Smooth muscle cell (in vitro differentiated cells): ENCODE data around the gene METTL17. TPM values are rescaled to one million over a fixed set of nuclear protein-coding genes. Genes with fewer than 3 reads are reported as not detected.
A peak's percentile ranks its signal among the peaks of the same experiment; 100 is the strongest.
"Not testable (repeated sequence)": the region's sequence is repeated elsewhere in the genome, so short reads cannot be mapped to it uniquely, and the experiment has no call there.

Experiments
- DNase-seq: peaks from one replicate; lab custom pipeline; 2025; ENCODE audit not compliant: unreplicated experiment; lab: John Stamatoyannopoulos, UW
- H2AFZ ChIP-seq: fragments of 200-600 bp; sonication (generic); 2 replicates; pipeline ENCODE4 v1.6.0; 2016; ENCODE audit warnings: antibody characterized with exemption, low read depth, mild to moderate bottlenecking
- H3F3A ChIP-seq: fragments of 200-600 bp; sonication (generic); 2 replicates; pipeline ENCODE4 v1.6.0; 2017; ENCODE audit warnings: antibody characterized with exemption, low read depth
- H3K27ac ChIP-seq: fragments of 200-600 bp; sonication (generic); 2 replicates; pipeline ENCODE4 v1.5.1; 2016; ENCODE audit warnings: low read depth, mild to moderate bottlenecking
- H3K27me3 ChIP-seq: fragments of 200-600 bp; sonication (generic); 2 replicates; pipeline ENCODE4 v1.6.1; 2016; ENCODE audit warnings: low read depth, mild to moderate bottlenecking
- H3K36me3 ChIP-seq: fragments of 200-600 bp; sonication (generic); 2 replicates; pipeline ENCODE4 v1.5.1; 2016; ENCODE audit warnings: low read depth
- H3K4me1 ChIP-seq: fragments of 200-600 bp; sonication (generic); 2 replicates; pipeline ENCODE4 v1.5.1; 2016; ENCODE audit warnings: low read depth
- H3K4me2 ChIP-seq: fragments of 200-600 bp; sonication (generic); 2 replicates; pipeline ENCODE4 v1.6.0; 2016; ENCODE audit warnings: mild to moderate bottlenecking
- H3K4me3 ChIP-seq: fragments of 200-600 bp; sonication (generic); 2 replicates; pipeline ENCODE4 v1.5.1; 2016; ENCODE audit warnings: mild to moderate bottlenecking
- H3K79me2 ChIP-seq: fragments of 200-600 bp; sonication (generic); 2 replicates; pipeline ENCODE4 v1.6.0; 2016; ENCODE audit warnings: low read depth, mild to moderate bottlenecking
- H3K9ac ChIP-seq: fragments of 200-600 bp; sonication (generic); 2 replicates; pipeline ENCODE4 v1.6.0; 2016; ENCODE audit warnings: low read depth
- H3K9me3 ChIP-seq: fragments of 200-600 bp; sonication (generic); replicated peaks from 2 replicates; pipeline ENCODE4 v1.5.1; 2016; ENCODE audit warnings: low read depth
- H4K20me1 ChIP-seq: fragments of 200-600 bp; sonication (generic); 2 replicates; pipeline ENCODE4 v1.6.0; 2016; ENCODE audit warnings: low read depth
- WGBS: methylation state at CpG from one replicate; pipeline ENCODE4 v1.1.7; 2016; ENCODE audit warnings: low lambda C conversion rate; 5-methylcytosine and 5-hydroxymethylcytosine counted together
- polyA plus RNA-seq: library from polyadenylated mRNA; unstranded; fragments of >200 nt; fragmentation: Nextera tagmentation; extraction: Ambion mirVana; gene quantifications from 2 replicates; pipeline ENCODE4 v1.2.1, GENCODE V29; 2016
- total RNA-seq: library from RNA; depleted of rRNA; stranded (reverse); fragments of >200 nt; gene quantifications from 2 replicates; pipeline ENCODE4 v1.2.3, GENCODE V29; 2014
- TF ChIP-seq, protein P1 (sequence below): fragments of 200-600 bp; sonication (generic); IDR thresholded peaks from 2 replicates; pipeline ENCODE4 v1.5.1; 2017; ENCODE audit warnings: borderline replicate concordance, mild to moderate bottlenecking, antibody characterized with exemption; ENCODE audit not compliant: insufficient read depth, poor library complexity, severe bottlenecking

METTL17 gene
- total and polyA plus RNA-seq, 2 experiments from 2014 or later: 46.5 to 96.3 TPM

DNA sequence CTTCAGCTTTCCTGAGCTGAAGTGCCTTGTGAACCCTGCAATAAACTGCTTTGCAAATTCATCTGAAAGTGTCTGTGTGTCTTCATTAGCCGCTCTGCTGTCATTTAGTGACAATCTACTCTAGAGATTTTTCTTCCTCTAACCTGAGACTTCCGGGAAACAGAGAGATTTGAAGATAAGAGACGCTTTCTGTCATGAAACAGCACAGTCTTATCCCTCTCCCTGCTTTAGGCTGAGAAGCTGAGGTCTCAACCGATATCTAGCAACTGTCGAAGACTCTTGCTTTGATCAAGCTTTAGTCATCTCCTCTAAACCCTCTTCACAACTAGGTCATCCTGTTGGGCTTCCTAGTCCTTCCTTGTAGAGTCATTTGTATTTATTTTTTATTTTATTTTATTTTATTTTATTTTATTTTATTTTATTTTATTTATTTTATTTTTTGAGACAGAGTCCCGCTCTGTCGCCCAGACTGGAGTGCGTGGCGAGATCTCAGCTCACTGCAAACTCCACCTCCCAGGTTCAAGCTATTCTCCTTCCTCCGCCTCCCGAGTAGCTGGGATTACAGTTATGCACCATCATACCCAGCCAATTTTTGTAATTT lies 33.3 kb upstream of the METTL17 start:
- Histone ChIP-seq H2AFZ (no peak overlapping the region), H4K20me1 (no peaks in the 10 kb centered on the region), H3K4me1 (no peaks in the 10 kb centered on the region), H3K9me3 (no peaks in the 10 kb centered on the region), H3K4me2 (no peak overlapping the region), H3F3A (no peaks in the 10 kb centered on the region), H3K27me3 (no peaks in the 10 kb centered on the region), H3K36me3 (no peaks in the 10 kb centered on the region), H3K27ac (no peak overlapping the region), H3K4me3 (no peak overlapping the region), H3K79me2 (no peaks in the 10 kb centered on the region), H3K9ac (no peak overlapping the region)
- TF ChIP-seq, protein P1, sequence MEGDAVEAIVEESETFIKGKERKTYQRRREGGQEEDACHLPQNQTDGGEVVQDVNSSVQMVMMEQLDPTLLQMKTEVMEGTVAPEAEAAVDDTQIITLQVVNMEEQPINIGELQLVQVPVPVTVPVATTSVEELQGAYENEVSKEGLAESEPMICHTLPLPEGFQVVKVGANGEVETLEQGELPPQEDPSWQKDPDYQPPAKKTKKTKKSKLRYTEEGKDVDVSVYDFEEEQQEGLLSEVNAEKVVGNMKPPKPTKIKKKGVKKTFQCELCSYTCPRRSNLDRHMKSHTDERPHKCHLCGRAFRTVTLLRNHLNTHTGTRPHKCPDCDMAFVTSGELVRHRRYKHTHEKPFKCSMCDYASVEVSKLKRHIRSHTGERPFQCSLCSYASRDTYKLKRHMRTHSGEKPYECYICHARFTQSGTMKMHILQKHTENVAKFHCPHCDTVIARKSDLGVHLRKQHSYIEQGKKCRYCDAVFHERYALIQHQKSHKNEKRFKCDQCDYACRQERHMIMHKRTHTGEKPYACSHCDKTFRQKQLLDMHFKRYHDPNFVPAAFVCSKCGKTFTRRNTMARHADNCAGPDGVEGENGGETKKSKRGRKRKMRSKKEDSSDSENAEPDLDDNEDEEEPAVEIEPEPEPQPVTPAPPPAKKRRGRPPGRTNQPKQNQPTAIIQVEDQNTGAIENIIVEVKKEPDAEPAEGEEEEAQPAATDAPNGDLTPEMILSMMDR: no peak
- WGBS: 92% methylated on average over 11 of the region's 11 CpGs
- no peak for DNase-seq

DNA sequence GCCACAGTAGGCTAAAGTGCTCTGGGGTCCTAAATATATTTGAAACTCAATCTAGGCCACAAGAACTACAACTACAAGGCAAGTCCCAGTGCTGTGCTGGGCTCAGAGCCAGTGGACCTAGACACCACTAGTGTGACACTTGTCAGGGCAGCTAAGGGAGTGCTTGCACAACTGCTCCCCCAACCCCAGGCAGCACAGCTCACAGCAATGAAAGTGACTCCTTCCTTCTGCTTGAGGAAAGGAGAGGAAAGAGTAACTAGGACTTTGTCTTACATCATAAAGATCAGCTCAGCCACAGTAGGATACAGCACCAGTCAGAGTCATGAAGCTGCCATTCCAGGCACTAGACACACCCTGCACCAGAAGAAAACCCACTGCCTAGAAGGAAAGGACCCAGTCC lies 30.8 kb upstream of the METTL17 start:
- H3K79me2 ChIP-seq, H3K9ac ChIP-seq, H3K27me3 ChIP-seq, H2AFZ ChIP-seq, H3K4me1 ChIP-seq, H3K4me2 ChIP-seq, H3K36me3 ChIP-seq, H3K4me3 ChIP-seq, H4K20me1 ChIP-seq, H3K9me3 ChIP-seq, H3K27ac ChIP-seq, DNase-seq, H3F3A ChIP-seq: not testable (repeated sequence)

DNA sequence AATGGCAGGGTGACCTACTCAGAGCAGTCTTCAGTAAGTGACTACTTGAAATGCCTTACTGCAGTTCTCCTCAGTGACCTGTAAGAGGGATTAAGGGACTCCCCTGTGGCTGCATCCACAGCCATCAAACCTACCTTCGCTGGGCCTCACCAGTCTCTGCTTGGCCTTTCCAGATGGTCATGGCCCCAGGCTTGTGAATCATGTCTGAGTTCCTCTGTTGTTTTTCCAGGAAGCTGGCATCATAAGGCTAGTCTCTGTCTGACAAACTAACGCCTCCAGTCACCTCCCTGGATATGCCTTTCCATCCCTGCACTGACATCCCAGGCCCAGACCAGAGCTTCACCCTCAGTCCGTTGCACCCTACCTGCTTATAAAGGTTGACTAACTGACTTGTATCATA lies 20.4 kb upstream of the METTL17 start:
- H3K4me1 ChIP-seq: peaks cover 3% of the 10 kb centered on the region
- 90% methylated on average over 3 of the region's 3 CpGs for WGBS
- H3K4me2 ChIP-seq: no peak overlapping the region
- TF ChIP-seq, protein P1: no peak
- no peaks in the 10 kb centered on the region for H3K36me3 ChIP-seq
- H3K27me3 ChIP-seq: no peaks in the 10 kb centered on the region
- no peak for DNase-seq
- H3K9ac ChIP-seq: no peak overlapping the region
- H3K27ac ChIP-seq: no peak overlapping the region
- no peaks in the 10 kb centered on the region for H3K79me2 ChIP-seq
- H3F3A ChIP-seq: peaks cover 6% of the 10 kb centered on the region
- H3K4me3 ChIP-seq: no peak overlapping the region
- H3K9me3 ChIP-seq: no peaks in the 10 kb centered on the region
- no peak overlapping the region for H2AFZ ChIP-seq
- no peaks in the 10 kb centered on the region for H4K20me1 ChIP-seq

DNA sequence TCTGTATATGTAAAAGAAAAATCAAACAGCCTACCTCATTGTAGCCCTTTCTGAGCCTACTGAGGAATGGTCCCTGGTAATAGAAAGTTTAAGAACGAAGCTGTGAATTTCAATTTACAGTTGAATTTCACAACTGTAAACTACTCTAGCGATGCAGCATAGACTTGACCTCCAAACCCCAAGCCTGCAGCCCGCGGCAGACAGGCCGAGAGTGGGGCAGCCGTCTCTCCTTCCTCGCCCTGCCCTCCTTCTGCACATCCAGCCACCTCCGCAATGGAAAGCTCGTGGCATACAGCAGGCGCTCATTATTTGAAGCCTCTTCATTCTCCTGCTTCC lies 19.2 kb upstream of the METTL17 start:
- Histone ChIP-seq H3K4me2 (peak overlapping the region; percentile 91), H3K4me3 (peak overlapping the region; percentile 63), H3K27ac (no peak overlapping the region), H3F3A (peaks cover 6% of the 10 kb centered on the region), H3K9me3 (no peaks in the 10 kb centered on the region), H4K20me1 (no peaks in the 10 kb centered on the region), H2AFZ (peak overlapping the region; percentile 93), H3K9ac (no peak overlapping the region), H3K36me3 (no peaks in the 10 kb centered on the region), H3K79me2 (no peaks in the 10 kb centered on the region), H3K4me1 (peaks cover 3% of the 10 kb centered on the region), H3K27me3 (no peaks in the 10 kb centered on the region)
- no peak for DNase-seq
- 39% methylated on average over 10 of the region's 10 CpGs for WGBS
- TF ChIP-seq, protein P1: no peak
